ENCODE measurements around the gene LRRC51.

Gene LRRC51

GRCh38 chr11:72080326-72081183 lies at the start of gene LRRC51, which contains the start of gene NUMA1:
LRRC51 (plus strand) TSS chr11:72080850; CDS start chr11:72089084, 8,234 bp downstream.
NUMA1 (minus strand) TSS chr11:72080542; CDS start chr11:72035943, 44,599 bp downstream.
- no peak for TF ChIP-seq CTCF (IDR thresholded peaks at IDR 0.05; ENCODE audit: extremely low read depth, missing control alignments)
- DNase-seq (ENCODE audit: low spot score): peak; percentile 91

- TF ChIP-seq CTCF (IDR thresholded peaks at IDR 0.05; ENCODE audit: extremely low read depth, missing control alignments): no peak
- no peak for DNase-seq (ENCODE audit: low spot score)
Measured at GRCh38 chr11:72036687-72037086, 44.0 kb upstream of the LRRC51 start.

GRCh38 chr11:72037554-72038311 lies 42.9 kb upstream of the LRRC51 start:
- TF ChIP-seq CTCF (IDR thresholded peaks at IDR 0.05; ENCODE audit: extremely low read depth, missing control alignments): no peak
- no peak for DNase-seq (ENCODE audit: low spot score)

GRCh38 chr11:72038491-72038890 lies 42.2 kb upstream of the LRRC51 start:
- TF ChIP-seq CTCF (IDR thresholded peaks at IDR 0.05; ENCODE audit: extremely low read depth, missing control alignments): no peak
- DNase-seq (ENCODE audit: low spot score): no peak

- no peak for DNase-seq (ENCODE audit: low spot score)
- no peak for TF ChIP-seq CTCF (IDR thresholded peaks at IDR 0.05; ENCODE audit: extremely low read depth, missing control alignments)
Measured at GRCh38 chr11:72039031-72039855, 41.4 kb upstream of the LRRC51 start.

- TF ChIP-seq CTCF (IDR thresholded peaks at IDR 0.05; ENCODE audit: extremely low read depth, missing control alignments): no peak
- no peak for DNase-seq (ENCODE audit: low spot score)
Measured at GRCh38 chr11:72039856-72040401, 40.7 kb upstream of the LRRC51 start.

Measured in GM20000 (cell line).